Hematopoietic multipotent progenitor cell treated with erythropoietin and hydrocortisone succinate and interleukin-3 and kit ligand, for 4 days (in vitro differentiated cells): ENCODE results near the gene PROC.
A peak's percentile ranks its signal among the peaks of the same experiment; 100 is the strongest.
"Not testable (repeated sequence)": the region's sequence is repeated elsewhere in the genome, so short reads cannot be mapped to it uniquely, and the experiment has no call there.

ENCODE experiments used
- DNase-seq: peaks from one replicate; pipeline ENCODE4 v3.0.0-alpha.2; 2015

PROC gene

DNA sequence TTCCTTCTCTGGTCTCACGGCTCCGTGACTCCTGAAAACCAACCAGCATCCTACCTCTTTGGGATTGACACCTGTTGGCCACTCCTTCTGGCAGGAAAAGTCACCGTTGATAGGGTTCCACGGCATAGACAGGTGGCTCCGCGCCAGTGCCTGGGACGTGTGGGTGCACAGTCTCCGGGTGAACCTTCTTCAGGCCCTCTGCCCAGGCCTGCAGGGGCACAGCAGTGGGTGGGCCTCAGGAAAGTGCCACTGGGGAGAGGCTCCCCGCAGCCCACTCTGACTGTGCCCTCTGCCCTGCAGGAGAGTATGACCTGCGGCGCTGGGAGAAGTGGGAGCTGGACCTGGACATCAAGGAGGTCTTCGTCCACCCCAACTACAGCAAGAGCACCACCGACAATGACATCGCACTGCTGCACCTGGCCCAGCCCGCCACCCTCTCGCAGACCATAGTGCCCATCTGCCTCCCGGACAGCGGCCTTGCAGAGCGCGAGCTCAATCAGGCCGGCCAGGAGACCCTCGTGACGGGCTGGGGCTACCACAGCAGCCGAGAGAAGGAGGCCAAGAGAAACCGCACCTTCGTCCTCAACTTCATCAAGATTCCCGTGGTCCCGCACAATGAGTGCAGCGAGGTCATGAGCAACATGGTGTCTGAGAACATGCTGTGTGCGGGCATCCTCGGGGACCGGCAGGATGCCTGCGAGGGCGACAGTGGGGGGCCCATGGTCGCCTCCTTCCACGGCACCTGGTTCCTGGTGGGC, 10.0 kb downstream of the PROC start:
- DNase-seq: no peak

- no peak for DNase-seq
Measured at GRCh38 chr2:127428815-127429109, 10.5 kb downstream of the PROC start.

GRCh38 chr2:127429291-127429690, 11.1 kb downstream of the PROC start:
- DNase-seq: no peak

DNA sequence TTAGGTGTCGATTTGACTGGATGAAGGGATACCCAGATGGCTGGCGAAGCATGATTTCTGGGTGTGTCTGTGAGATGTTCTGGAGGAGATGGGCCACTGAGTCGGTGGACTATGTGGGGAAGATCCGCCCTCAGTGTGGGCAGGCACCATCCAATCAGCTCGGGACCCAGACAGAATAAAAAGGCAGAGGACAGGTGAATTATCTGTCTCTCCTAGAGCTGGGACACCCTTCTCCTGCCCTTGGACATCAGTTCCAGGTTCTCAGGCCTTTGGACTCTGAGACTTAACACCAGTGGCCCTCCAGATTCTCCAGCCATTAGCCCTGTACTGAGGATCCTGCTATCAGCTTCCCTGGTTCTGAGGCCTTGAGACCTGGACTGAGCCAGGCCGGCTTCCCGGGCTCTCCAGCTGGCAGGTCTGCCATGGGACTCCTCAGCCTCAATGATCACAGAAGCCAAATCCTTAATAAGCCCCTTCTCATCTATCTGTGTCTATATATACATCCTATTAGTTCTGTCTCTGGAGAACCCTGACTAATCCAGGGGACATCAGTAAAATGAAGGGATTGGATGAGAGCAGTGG, 11.7 kb downstream of the PROC start:
- no peak for DNase-seq

- DNase-seq: no peak
Measured at GRCh38 chr2:127431408-127432023, 13.3 kb downstream of the PROC start.

DNA sequence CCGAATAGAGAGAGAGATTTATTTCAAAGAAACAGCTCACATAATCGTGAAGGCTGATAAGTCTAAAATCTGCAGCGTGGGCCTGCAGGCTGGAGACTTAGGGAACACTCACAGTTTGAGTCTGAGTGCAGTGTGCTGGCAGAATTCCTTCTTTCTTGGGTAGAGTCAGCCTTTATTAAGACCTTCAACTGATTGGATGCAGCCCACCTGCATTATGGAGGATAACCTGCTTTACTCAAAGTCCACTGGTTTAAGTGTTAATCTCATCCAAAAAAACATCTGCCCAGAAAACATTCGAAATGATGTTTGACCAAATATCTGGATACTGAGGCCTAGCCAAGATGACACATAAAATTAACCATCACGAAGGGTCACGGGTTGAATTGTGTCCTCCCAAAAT, 16.3 kb downstream of the PROC start:
- DNase-seq: no peak

GRCh38 chr2:127437056-127437455, 18.8 kb downstream of the PROC start:
- no peak for DNase-seq

DNA sequence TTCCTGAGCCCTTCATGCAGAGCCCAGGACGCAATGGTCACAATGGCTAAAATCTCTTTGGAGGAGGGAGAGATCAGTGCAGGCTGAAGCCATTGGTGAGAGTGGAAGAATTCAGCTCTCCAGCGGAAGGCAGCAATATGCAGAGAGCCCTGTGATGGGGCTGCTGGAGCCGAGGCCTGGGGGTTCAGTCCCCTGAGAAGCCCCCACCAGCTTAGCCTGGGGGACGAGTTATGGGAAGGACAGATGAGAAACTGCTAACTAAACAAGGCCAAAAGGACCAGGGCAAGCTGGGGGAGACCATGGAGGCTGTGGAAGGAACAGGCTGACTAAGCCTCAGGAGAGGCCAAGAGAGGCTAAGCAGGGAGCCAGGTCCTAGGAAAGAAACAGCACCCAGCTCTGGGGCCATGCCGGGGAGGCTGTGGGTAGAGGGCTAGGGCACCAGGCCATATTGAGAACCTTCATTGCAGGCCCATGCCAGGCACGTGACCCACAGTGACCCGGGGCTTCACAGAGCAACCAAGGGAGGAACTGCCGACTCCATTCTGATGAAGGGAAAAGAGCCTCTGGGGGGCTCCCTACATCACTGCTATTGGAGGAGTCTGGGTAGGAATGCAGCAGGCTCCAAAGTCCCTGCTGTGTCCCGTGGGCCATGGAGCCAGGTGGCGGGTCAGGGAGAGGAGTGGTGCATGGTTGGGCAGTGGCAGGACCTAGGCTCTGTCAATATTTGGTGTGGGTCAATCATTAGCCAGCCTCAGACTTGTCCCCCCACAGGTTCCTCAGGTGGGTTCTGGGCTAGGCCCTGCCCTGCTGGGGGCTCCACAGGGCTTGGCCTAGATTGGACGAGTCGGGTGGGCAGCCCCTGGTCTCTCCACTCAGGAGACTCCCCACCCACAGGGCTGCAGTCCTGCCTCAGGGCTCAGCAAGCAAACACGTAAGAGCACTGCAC, 19.8 kb downstream of the PROC start:
- no peak for DNase-seq

DNA sequence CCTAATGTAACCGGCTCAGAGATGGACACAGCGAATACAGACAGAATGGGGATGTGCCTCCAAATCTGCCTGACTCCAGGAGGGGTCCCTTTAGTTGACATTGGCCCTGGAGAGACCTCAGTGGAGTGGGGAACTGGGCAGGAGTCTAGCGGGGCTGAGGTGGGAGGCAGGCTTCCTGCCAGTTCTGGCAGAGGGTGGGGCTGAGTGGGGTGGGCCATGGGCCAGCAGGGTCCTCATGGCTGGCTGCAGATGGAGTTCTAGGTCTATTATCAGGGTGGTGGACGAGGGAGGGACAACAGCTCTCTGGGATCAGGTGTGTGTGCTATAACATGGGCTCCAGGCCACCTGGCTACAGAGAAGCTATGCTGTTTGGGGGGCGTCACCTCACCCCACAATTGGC, 21.1 kb downstream of the PROC start:
- no peak for DNase-seq

GRCh38 chr2:127448526-127448925, 30.3 kb downstream of the PROC start:
- no peak for DNase-seq

DNA sequence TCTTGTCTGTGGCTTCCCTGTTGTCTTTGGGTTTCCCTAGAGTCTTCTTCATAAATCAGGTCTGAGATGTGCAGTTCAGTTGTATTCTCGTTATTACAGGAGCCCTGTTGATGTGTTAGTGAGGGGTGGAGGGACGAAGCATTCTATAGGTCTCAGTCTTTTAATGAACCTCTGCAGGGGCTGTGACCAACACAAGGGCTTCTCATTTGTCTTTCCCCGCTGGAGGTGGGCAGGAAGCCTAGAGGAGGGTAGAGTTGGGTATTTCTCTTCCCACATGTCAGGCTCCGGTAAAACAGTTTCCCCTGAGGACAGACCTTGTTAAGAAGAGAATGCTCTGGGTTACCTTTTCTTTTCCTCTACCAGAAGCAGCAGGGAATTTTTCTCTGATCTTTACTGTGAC, 31.2 kb downstream of the PROC start:
- no peak for DNase-seq

DNA sequence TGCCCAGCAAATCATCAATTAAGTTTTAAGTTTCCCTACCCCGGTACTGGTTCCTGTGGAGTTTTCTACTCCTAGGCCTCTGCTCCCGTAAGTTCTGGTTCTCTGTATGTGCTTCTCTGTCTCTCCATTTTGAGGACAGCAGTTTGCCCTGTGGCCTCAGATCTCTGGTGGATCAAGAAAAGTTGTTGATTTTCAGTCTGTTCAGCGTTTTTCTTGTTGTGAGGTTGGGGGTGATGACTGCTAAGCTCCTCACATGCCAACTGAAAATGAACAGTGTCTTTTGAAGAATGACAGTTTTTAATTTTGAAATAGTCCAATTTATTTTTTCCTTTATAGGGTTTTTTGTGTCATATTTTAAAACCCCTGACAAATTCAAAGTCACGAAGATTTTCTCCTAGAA, 31.7 kb downstream of the PROC start:
- no peak for DNase-seq

DNA sequence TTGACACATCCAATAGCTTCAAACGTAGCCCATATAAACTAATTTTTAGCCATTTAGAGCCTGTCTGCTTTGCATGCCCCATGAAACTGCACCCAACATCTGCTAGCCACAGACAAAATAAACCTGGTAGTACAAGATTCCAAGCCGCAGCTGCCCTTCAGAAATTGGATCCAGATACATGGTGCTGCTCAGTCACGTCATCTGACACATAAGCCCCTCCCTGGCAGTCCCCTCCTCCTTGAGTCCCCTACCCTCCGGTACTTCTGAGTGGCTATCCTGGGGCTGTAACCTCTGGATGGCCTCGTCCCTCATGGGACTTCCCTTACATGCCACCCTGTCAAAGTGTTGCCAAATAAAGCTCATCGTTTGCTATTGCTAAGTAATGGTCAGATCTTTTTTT, 33.8 kb downstream of the PROC start:
- no peak for DNase-seq

DNA sequence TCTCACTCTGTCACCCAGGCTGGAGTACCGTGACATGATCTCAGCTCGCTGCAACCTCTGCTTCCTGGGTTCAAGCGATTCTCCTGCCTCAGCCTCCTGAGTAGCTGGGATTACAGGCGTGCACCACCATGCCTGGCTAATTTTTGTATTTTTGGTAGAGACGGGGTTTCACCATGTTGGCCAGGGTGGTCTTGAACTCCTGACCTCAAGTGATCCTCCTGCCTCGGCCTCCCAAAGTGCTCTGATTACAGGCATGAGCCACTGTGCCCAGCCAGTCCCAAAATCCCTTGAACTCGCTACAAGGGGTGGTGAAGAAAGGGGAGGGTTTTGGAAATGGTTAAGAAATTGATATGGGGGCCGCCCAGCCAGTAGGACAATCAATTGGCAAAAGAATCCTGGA, 34.2 kb downstream of the PROC start:
- DNase-seq: not testable (repeated sequence)

- no peak for DNase-seq
Measured at GRCh38 chr2:127453013-127453391, 34.8 kb downstream of the PROC start.

GRCh38 chr2:127453392-127454171, 35.4 kb downstream of the PROC start:
- peak; percentile 66 for DNase-seq

- DNase-seq: no peak
Measured at GRCh38 chr2:127454595-127455565, 36.7 kb downstream of the PROC start.

- DNase-seq: no peak
Measured at GRCh38 chr2:127455566-127456493, 37.6 kb downstream of the PROC start.

GRCh38 chr2:127456960-127457359, 38.7 kb downstream of the PROC start:
- DNase-seq: no peak

DNA sequence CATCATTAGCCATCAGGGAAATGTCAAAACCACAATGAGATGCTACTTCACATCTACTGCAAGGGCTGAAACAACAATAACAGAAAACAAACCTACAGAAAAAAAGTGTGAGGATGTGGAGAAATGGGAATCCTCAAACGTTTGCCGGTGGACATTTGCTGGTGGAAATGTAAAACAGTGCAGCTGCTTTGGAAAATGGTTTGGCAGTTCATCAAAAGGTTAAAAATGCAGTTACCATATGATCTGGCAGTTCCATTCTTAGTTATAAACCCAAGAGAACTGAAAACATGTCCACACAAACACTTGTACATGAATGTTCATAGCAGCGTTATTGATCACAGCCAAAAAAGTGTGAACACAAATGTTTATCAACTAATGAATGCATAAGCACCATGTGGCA, 44.2 kb downstream of the PROC start:
- no peak for DNase-seq
